ENCODE data around the gene INO80D.

Gene INO80D

DNA sequence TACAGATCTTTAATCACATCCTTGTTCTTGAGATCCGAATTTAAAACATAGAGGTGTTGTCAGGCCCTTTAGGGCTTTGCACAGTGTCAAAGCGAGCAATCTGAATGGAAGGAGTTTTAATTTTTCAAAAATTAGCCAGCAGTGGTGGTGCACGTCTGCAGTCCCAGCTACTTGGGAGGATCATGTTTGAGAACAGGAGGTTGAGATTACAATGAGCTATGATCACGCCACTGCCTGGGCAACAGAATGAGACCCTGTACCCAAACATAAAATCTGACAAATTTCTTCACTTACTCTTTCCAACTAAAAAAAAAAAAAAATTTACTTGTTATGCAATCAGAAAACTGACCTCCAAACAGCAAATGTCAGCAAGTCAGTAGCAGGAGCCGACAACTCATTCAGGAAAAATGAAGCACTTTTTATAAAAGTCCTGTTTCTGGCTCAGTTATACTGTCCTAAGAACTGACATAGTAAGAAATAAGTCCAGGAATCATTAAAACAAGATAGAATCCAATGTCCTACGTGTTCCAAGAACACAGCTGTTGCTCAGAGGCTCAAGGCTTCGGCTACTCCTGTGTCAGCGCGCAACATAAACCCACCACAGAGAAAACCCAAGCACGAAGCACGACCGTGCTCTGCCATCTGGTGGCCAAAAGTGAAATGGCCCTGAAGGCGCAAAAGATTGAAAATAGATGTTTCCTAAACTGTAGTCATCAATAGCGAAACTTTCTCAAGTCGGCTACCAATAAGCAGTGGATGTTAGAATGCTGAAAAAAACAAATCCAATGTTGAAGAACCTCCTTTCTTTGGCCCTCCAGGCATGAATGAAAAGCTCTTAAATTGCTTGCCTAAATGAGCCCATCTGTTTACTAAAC lies 138.1 kb downstream of the INO80D start:
- in situ Hi-C loops (cut with MboI; ENCODE audit: low sequenced_read_pairs) = no loop called here

DNA sequence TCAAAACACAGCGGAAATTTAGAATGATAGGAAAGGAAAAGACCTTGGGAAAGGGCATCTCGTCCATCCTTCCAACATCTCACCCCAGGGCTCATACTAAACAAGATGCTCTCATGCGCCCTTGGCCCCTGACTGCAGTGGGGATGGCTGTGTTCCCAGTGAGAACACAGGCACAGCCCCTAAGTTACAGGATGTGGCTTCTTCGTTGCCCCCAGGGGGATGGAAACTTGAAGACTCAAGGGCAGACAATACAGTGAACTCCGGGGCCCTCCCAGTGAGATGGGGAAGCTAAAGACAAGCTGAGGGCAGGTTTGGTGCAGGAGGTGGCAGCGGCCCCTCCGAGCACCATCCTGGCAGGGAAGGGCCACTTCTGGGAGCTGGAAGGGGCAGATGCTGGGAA lies 139.7 kb downstream of the INO80D start:
- in situ Hi-C loops (cut with MboI; ENCODE audit: low sequenced_read_pairs) = no loop called here

All from HL-60/S4 treated with retinoic acid at 250 ng/mL for 4 days and 3 days (cell line).